ENCODE results near the gene CRB2.

Gene CRB2

GRCh38 chr9:123418506-123418905 is 62.5 kb downstream of the CRB2 start:
- no peak overlapping the region for H3K27ac ChIP-seq

GRCh38 chr9:123419091-123419490 is 63.1 kb downstream of the CRB2 start:
- Histone ChIP-seq H3K9me3 (ENCODE audit: low read depth, low read length) (no peaks in the 10 kb centered on the region), H3K36me3 (ENCODE audit: insufficient read depth, low read length) (no peaks in the 10 kb centered on the region), H3K9ac (ENCODE audit: insufficient read length) (no peak overlapping the region), H3K27ac (no peak overlapping the region), H3K4me3 (no peak overlapping the region)
- no peak for DNase-seq (ENCODE audit: low read depth, low spot score)
- TF ChIP-seq POLR2AphosphoS5 (IDR thresholded peaks at IDR 0.05; ENCODE audit: borderline replicate concordance, low read depth, low read length) (no peak), EZH2 (IDR thresholded peaks at IDR 0.05) (no peak), FOXP2 (optimal IDR thresholded peaks at IDR 0.05; ENCODE audit: control extremely low read depth, extremely low read length, insufficient read depth) (no peak)

More at GRCh38 chr9:123418506-123418905, 62.5 kb downstream of the CRB2 start:
- Histone ChIP-seq H3K4me3 (no peak overlapping the region), H3K9ac (ENCODE audit: insufficient read length) (no peak overlapping the region), H3K36me3 (ENCODE audit: insufficient read depth, low read length) (no peaks in the 10 kb centered on the region), H3K9me3 (ENCODE audit: low read depth, low read length) (no peaks in the 10 kb centered on the region)
- TF ChIP-seq EZH2 (IDR thresholded peaks at IDR 0.05), result no peak
- TF ChIP-seq POLR2AphosphoS5 (IDR thresholded peaks at IDR 0.05; ENCODE audit: borderline replicate concordance, low read depth, low read length), result no peak
- TF ChIP-seq FOXP2 (optimal IDR thresholded peaks at IDR 0.05; ENCODE audit: control extremely low read depth, extremely low read length, insufficient read depth), result no peak
- no peak for DNase-seq (ENCODE audit: low read depth, low spot score)

- DNase-seq (ENCODE audit: low read depth, low spot score), result no peak
Measured at GRCh38 chr9:123419721-123420591, 64.0 kb downstream of the CRB2 start.

GRCh38 chr9:123420592-123421111 is 64.7 kb downstream of the CRB2 start:
- Histone ChIP-seq H3K9ac (ENCODE audit: insufficient read length) (no peak overlapping the region), H3K4me3 (no peak overlapping the region), H3K27ac (no peak overlapping the region), H3K36me3 (ENCODE audit: insufficient read depth, low read length) (no peaks in the 10 kb centered on the region), H3K9me3 (ENCODE audit: low read depth, low read length) (no peaks in the 10 kb centered on the region)
- DNase-seq (ENCODE audit: low read depth, low spot score), result no peak
- TF ChIP-seq POLR2AphosphoS5 (IDR thresholded peaks at IDR 0.05; ENCODE audit: borderline replicate concordance, low read depth, low read length), result no peak
- TF ChIP-seq EZH2 (IDR thresholded peaks at IDR 0.05), result no peak
- TF ChIP-seq FOXP2 (optimal IDR thresholded peaks at IDR 0.05; ENCODE audit: control extremely low read depth, extremely low read length, insufficient read depth), result no peak

More at GRCh38 chr9:123419721-123420591, 64.0 kb downstream of the CRB2 start:
- H3K36me3 ChIP-seq (ENCODE audit: insufficient read depth, low read length), result no peaks in the 10 kb centered on the region
- TF ChIP-seq FOXP2 (optimal IDR thresholded peaks at IDR 0.05; ENCODE audit: control extremely low read depth, extremely low read length, insufficient read depth), result no peak
- TF ChIP-seq POLR2AphosphoS5 (IDR thresholded peaks at IDR 0.05; ENCODE audit: borderline replicate concordance, low read depth, low read length), result no peak
- TF ChIP-seq EZH2 (IDR thresholded peaks at IDR 0.05), result no peak
- H3K9me3 ChIP-seq (ENCODE audit: low read depth, low read length), result no peaks in the 10 kb centered on the region
- H3K4me3 ChIP-seq, result no peak overlapping the region
- H3K9ac ChIP-seq (ENCODE audit: insufficient read length), result no peak overlapping the region
- no peak overlapping the region for H3K27ac ChIP-seq

GRCh38 chr9:123421186-123421585 is 65.2 kb downstream of the CRB2 start:
- no peaks in the 10 kb centered on the region for H3K9me3 ChIP-seq (ENCODE audit: low read depth, low read length)
- H3K4me3 ChIP-seq, result no peak overlapping the region
- H3K9ac ChIP-seq (ENCODE audit: insufficient read length), result no peak overlapping the region
- no peaks in the 10 kb centered on the region for H3K36me3 ChIP-seq (ENCODE audit: insufficient read depth, low read length)
- no peak for DNase-seq (ENCODE audit: low read depth, low spot score)
- H3K27ac ChIP-seq, result no peak overlapping the region
- TF ChIP-seq FOXP2 (optimal IDR thresholded peaks at IDR 0.05; ENCODE audit: control extremely low read depth, extremely low read length, insufficient read depth) (no peak), POLR2AphosphoS5 (IDR thresholded peaks at IDR 0.05; ENCODE audit: borderline replicate concordance, low read depth, low read length) (no peak), EZH2 (IDR thresholded peaks at IDR 0.05) (no peak)

- Histone ChIP-seq H3K9me3 (ENCODE audit: low read depth, low read length) (no peaks in the 10 kb centered on the region), H3K4me3 (no peak overlapping the region), H3K9ac (ENCODE audit: insufficient read length) (no peak overlapping the region), H3K27ac (no peak overlapping the region), H3K36me3 (ENCODE audit: insufficient read depth, low read length) (no peaks in the 10 kb centered on the region)
- no peak for DNase-seq (ENCODE audit: low read depth, low spot score)
- TF ChIP-seq POLR2AphosphoS5 (IDR thresholded peaks at IDR 0.05; ENCODE audit: borderline replicate concordance, low read depth, low read length), result no peak
- TF ChIP-seq EZH2 (IDR thresholded peaks at IDR 0.05), result no peak
- TF ChIP-seq FOXP2 (optimal IDR thresholded peaks at IDR 0.05; ENCODE audit: control extremely low read depth, extremely low read length, insufficient read depth), result no peak
Measured at GRCh38 chr9:123421801-123422455, 65.9 kb downstream of the CRB2 start.

GRCh38 chr9:123422635-123423310 is 66.8 kb downstream of the CRB2 start:
- H3K9me3 ChIP-seq (ENCODE audit: low read depth, low read length), result no peaks in the 10 kb centered on the region
- no peak overlapping the region for H3K4me3 ChIP-seq
- H3K27ac ChIP-seq, result no peak overlapping the region
- H3K9ac ChIP-seq (ENCODE audit: insufficient read length), result no peak overlapping the region
- no peak for DNase-seq (ENCODE audit: low read depth, low spot score)
- TF ChIP-seq EZH2 (IDR thresholded peaks at IDR 0.05) (no peak), FOXP2 (optimal IDR thresholded peaks at IDR 0.05; ENCODE audit: control extremely low read depth, extremely low read length, insufficient read depth) (no peak), POLR2AphosphoS5 (IDR thresholded peaks at IDR 0.05; ENCODE audit: borderline replicate concordance, low read depth, low read length) (no peak)
- no peaks in the 10 kb centered on the region for H3K36me3 ChIP-seq (ENCODE audit: insufficient read depth, low read length)

- Histone ChIP-seq H3K4me3 (no peak overlapping the region), H3K9ac (ENCODE audit: insufficient read length) (no peak overlapping the region), H3K27ac (no peak overlapping the region), H3K9me3 (ENCODE audit: low read depth, low read length) (no peaks in the 10 kb centered on the region), H3K36me3 (ENCODE audit: insufficient read depth, low read length) (no peaks in the 10 kb centered on the region)
- no peak for DNase-seq (ENCODE audit: low read depth, low spot score)
- TF ChIP-seq EZH2 (IDR thresholded peaks at IDR 0.05) (no peak), FOXP2 (optimal IDR thresholded peaks at IDR 0.05; ENCODE audit: control extremely low read depth, extremely low read length, insufficient read depth) (no peak)
Measured at GRCh38 chr9:123423311-123423640, 67.3 kb downstream of the CRB2 start.
